Pericardium fibroblast (primary cell): ENCODE results near the gene TRMT6. TPM values are rescaled to one million over a fixed set of nuclear protein-coding genes. Genes with fewer than 3 reads are reported as not detected.

Source experiments
- total RNA-seq: library from RNA; depleted of rRNA; stranded (reverse); fragments of >200 nt; gene quantifications from 2 replicates; pipeline ENCODE4 v1.2.3, GENCODE V29; 2015

The TRMT6 gene
- 2.9 and 8.6 TPM in 2 replicates for total RNA-seq

GRCh38 chr20:5950271-5951031, at the start of gene TRMT6, which contains the start of gene MCM8:
Gene TRMT6, minus strand, starts transcription at chr20:5950533. Its CDS starts 128 bp downstream, at chr20:5950405.
Gene MCM8, plus strand, starts transcription at chr20:5950652. Its CDS starts 1,364 bp downstream, at chr20:5952016.

Other genes starting within 250 kb of the TRMT6 start
- 1.4 and 6.8 TPM in 2 replicates for gene SHLD1, start 200.1 kb downstream of the TRMT6 start, total RNA-seq
- gene CHGB, start 39.0 kb downstream of the TRMT6 start, total RNA-seq: 0.09 and 0.12 TPM in 2 replicates
- gene MCM8, start 119 bp upstream of the TRMT6 start, total RNA-seq: 2.6 and 3.7 TPM in 2 replicates
- gene CRLS1, start 55.6 kb upstream of the TRMT6 start, total RNA-seq: 32.3 and 35.6 TPM in 2 replicates
- gene LRRN4, start 103.5 kb upstream of the TRMT6 start, total RNA-seq: 1.0 and 12.4 TPM in 2 replicates
- 3.7 and 4.2 TPM in 2 replicates for gene FERMT1, start 172.5 kb upstream of the TRMT6 start, total RNA-seq